K562 (cell line): ENCODE results near the gene STS. TPM values are rescaled to one million over a fixed set of nuclear protein-coding genes. Genes with fewer than 3 reads are reported as not detected.

Experiments used
- ATAC-seq: fragments of 200-7000 bp; cut with Tn5 transposase; 3 replicates; pipeline ENCODE4 v1.9.1; 2020; ENCODE audit warnings: moderate library complexity
- BruUV-seq: library from RNA; stranded (reverse); fragments of 400-500 nt; replicated peaks from 2 replicates; lab custom pipeline; 2021; lab: Mats Ljungman, UMichigan
- CTCF ChIA-PET: fragments of 300-600 bp; formaldehyde crosslinking; extraction: SDS; loops from one replicate; lab custom pipeline; 2021; ENCODE audit warnings: low intra/inter-chr PET ratio; lab: Yijun Ruan, JAX
- POLR2A ChIA-PET: fragments of 300-600, 350-650 bp; sonication (Branson Sonifier 250); formaldehyde crosslinking; extraction: SDS; loops from one replicate; lab custom pipeline; 2021; ENCODE audit warnings: antibody characterized with exemption, inconsistent platforms; lab: Yijun Ruan, JAX
- DNase-seq, 4 experiments: peaks; one replicate each; pipeline versions ENCODE4 v3.0.0 to v3.0.0-alpha.2; 2011 to 2018; ENCODE audit warnings: low spot score in 3 of 4, mixed read lengths in 3 of 4; ENCODE audit errors: extremely low read depth in 1 of 4
- FAIRE-seq: peaks from 2 replicates; lab custom pipeline; 2011; peaks lifted over from hg19 to GRCh38; lab: Jason Lieb, UNC
- H2AFZ ChIP-seq: 2 replicates; pipeline ENCODE4 v1.6.0; 2011; ENCODE audit warnings: low read depth, low read length, control low read depth, inconsistent platforms
- H3K27ac ChIP-seq: fragments of 200-600 bp; 3 replicates; pipeline ENCODE4 v1.8.0; 2011; ENCODE audit warnings: low read depth, mild to moderate bottlenecking, control low read depth, inconsistent platforms, low read length, moderate library complexity, mixed read lengths; ENCODE audit errors: extremely low read depth
- H3K27me3 ChIP-seq, 2 experiments: fragments of 300-600 bp in 1 of 2; 2 replicates in 1 of 2; 3 replicates in 1 of 2; pipeline versions ENCODE4 v1.6.0 to v1.8.0; 2011; ENCODE audit warnings: inconsistent platforms in 2 of 2, low read length in 2 of 2, mild to moderate bottlenecking in 1 of 2, mixed read lengths in 1 of 2, moderate library complexity in 1 of 2; ENCODE audit not compliant: control insufficient read depth in 2 of 2, insufficient read depth in 2 of 2
- H3K36me3 ChIP-seq: fragments of 300-600 bp; 3 replicates; pipeline ENCODE4 v1.8.0; 2011; ENCODE audit warnings: mild to moderate bottlenecking, low read length, inconsistent platforms; ENCODE audit not compliant: control insufficient read depth, insufficient read depth
- H3K4me1 ChIP-seq, 2 experiments: fragments of 200-600 bp in 1 of 2; replicated peaks in 1 of 2; 2 replicates in 1 of 2; 3 replicates in 1 of 2; pipeline versions ENCODE4 v1.5.1 to v1.8.0; 2011; ENCODE audit warnings: inconsistent platforms in 2 of 2, low read length in 2 of 2, mild to moderate bottlenecking in 1 of 2, mixed read lengths in 1 of 2, moderate library complexity in 1 of 2; ENCODE audit not compliant: control insufficient read depth in 2 of 2, insufficient read depth in 2 of 2
- H3K4me2 ChIP-seq: 2 replicates; pipeline ENCODE4 v1.6.1; 2011; ENCODE audit warnings: low read length, control low read depth, inconsistent platforms, mixed read lengths; ENCODE audit not compliant: insufficient read depth
- H3K4me3 ChIP-seq: fragments of 200-600 bp; sonication (generic), shearing (Covaris generic); 2 replicates; pipeline ENCODE4 v1.5.1; 2016; ENCODE audit warnings: control low read depth, inconsistent platforms
- H3K79me2 ChIP-seq: fragments of 200-600 bp; 3 replicates; pipeline ENCODE4 v1.8.0; 2011; ENCODE audit warnings: low read length, inconsistent platforms; ENCODE audit not compliant: control insufficient read depth, insufficient read depth
- H3K9ac ChIP-seq, 2 experiments: 2 replicates each; pipeline versions ENCODE4 v1.6.0 to v1.6.1; 2011; ENCODE audit warnings: low read depth in 2 of 2, low read length in 2 of 2, control low read depth in 1 of 2, inconsistent platforms in 1 of 2, mild to moderate bottlenecking in 1 of 2, mixed read lengths in 1 of 2; ENCODE audit not compliant: insufficient read depth in 1 of 2
- H3K9me1 ChIP-seq: one replicate; pipeline ENCODE4 v1.6.0; 2011; ENCODE audit warnings: inconsistent platforms, mild to moderate bottlenecking, low read length, moderate library complexity; ENCODE audit not compliant: control insufficient read depth, insufficient read depth
- H3K9me3 ChIP-seq: replicated peaks from 2 replicates; pipeline ENCODE4 v1.5.1; 2011; ENCODE audit warnings: low read depth, low read length, inconsistent platforms; ENCODE audit not compliant: control insufficient read depth, insufficient read depth
- H4K20me1 ChIP-seq: replicated peaks from 2 replicates; pipeline ENCODE4 v1.6.1; 2011; ENCODE audit warnings: low read length, inconsistent platforms, mixed read lengths; ENCODE audit not compliant: control insufficient read depth, insufficient read depth
- NR2F6 ChIP-seq: fragments of 450-650 bp; formaldehyde crosslinking; IDR thresholded peaks from 2 replicates; pipeline ENCODE4 v1.4.0; 2020; ENCODE audit warnings: mild to moderate bottlenecking
- RNF2 ChIP-seq: sonication (generic); IDR thresholded peaks from 2 replicates; pipeline ENCODE4 v1.6.1; 2016
- XRCC5 ChIP-seq: fragments of 200-400 bp; formaldehyde crosslinking; IDR thresholded peaks from 2 replicates; pipeline ENCODE4 v1.6.1; 2017; ENCODE audit warnings: low read depth, mild to moderate bottlenecking, low read length
- WGBS: fragments of 100-300 bp; shearing (Covaris generic); methylation state at CpG from one replicate; pipeline ENCODE4 v1.1.6; 2016; ENCODE audit warnings: low coverage, mixed read lengths; ENCODE audit not compliant: insufficient coverage; ENCODE audit errors: missing lambda C conversion rate; 5-methylcytosine and 5-hydroxymethylcytosine counted together
- in situ Hi-C: fragments of 300-500 bp; cut with MboI; formaldehyde crosslinking; loops from 4 replicates; pipeline ENCODE4 v1.15.0; 2018; ENCODE audit warnings: inconsistent platforms, mixed read lengths
- intact Hi-C: fragments of 100-400 bp; cut with micrococcal nuclease; formaldehyde crosslinking; loops from 2 replicates; pipeline ENCODE4 v1.14.2; 2022
- polyA plus RNA-seq, 8 experiments: library from polyadenylated mRNA; depleted of rRNA in 4 of 8; stranded (reverse) in 5 of 8; unstranded in 3 of 8; fragments of >200 nt; fragmentation: Nextera tagmentation in 2 of 8; fragmentation: Illumina TruSeq in 1 of 8; extraction: Ambion mirVana in 2 of 8; extraction: Trizol in 1 of 8; gene quantifications; 2 replicates each; pipeline versions ENCODE4 v1.2.1 to v1.2.3, GENCODE V29; 2011 to 2014; ENCODE audit warnings: inconsistent platforms in 1 of 8, missing spikeins in 1 of 8
- total RNA-seq, 7 experiments: library from RNA; depleted of rRNA in 6 of 7; stranded (reverse); fragments of >200 nt in 6 of 7; fragmentation: Illumina TruSeq in 2 of 7; extraction: Trizol in 2 of 7; gene quantifications; 2 replicates each; pipeline versions ENCODE4 v1.2.1 to v1.2.3, GENCODE V29; 2011 to 2021; ENCODE audit warnings: low replicate concordance in 1 of 7
- TF ChIP-seq, protein P1 (sequence below): fragments of 450-650 bp; formaldehyde crosslinking; IDR thresholded peaks from 2 replicates; pipeline ENCODE4 v1.4.0; 2020; ENCODE audit warnings: mild to moderate bottlenecking, moderate library complexity

Gene STS
- total and polyA plus RNA-seq, 9 of the 15 experiments (the other 6 are each of a cell fraction or from before 2014, with no cell fraction given): 0.14 to 1.3 (median 0.63) TPM

DNA sequence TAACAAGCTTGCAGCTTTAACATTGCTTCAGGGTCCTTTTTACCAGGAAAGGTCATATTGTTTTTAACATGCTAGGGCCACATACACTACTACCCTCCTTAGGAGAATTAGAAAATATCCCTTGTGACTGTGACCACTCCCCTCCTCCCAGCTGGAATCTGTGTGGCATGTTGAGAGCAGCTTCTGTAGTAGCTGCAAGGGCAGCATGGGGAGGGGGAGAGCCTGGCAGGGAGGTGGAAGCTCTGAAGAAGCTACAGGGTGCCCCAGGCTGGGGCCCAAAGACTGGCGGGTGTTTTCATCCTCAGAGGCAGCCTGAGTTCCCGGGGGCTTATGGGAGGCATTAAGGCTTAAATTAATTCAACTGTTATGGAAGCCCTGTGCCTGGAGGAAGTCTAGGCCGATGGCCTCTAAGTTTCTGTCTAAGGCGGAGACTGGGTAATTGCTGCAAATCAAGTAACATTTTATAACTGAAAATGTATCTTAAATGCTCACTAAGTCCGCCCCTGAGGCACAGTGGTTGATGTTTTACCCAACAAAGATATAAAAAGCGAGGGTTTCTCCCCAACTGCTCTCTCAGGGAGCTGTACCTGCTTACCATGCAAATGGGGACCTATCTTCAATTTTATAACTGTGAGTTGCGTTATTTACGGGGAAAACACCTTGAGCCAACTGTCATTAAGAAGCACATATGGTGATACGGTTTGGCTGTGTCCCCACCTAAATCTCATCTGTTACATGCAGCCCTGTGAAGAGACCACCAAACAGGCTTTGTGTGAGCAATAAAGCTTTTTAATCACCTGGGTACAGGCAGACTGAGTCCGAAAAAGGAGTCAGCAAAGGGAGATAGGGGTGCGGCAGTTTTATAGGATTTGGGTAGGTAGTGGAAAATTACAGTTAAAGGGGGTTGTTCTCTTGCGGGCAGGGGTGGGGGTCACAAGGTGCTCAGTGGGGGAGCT lies 37.4 kb upstream of the STS start:
- Histone ChIP-seq H2AFZ (no peak overlapping the region), H3K9me1 (no peaks in the 10 kb centered on the region), H3K27me3 (no peaks in the 10 kb centered on the region), H3K27ac (no peak overlapping the region), H3K4me2 (no peak overlapping the region), H3K79me2 (no peaks in the 10 kb centered on the region; the same call in 2 of the 3 replicates), H3K4me3 (no peak overlapping the region), H4K20me1 (no peaks in the 10 kb centered on the region), H3K4me1 (no peaks in the 10 kb centered on the region; a peak in 3 of 5 replicates), H3K9me3 (no peaks in the 10 kb centered on the region), H3K9ac (no peak overlapping the region), H3K36me3 (peaks cover 7% of the 10 kb centered on the region; the same call in 1 of the 3 replicates)
- TF ChIP-seq RNF2 (no peak), NR2F6 (CRISPR knock-in tag) (no peak), XRCC5 (no peak)
- TF ChIP-seq, protein P1, sequence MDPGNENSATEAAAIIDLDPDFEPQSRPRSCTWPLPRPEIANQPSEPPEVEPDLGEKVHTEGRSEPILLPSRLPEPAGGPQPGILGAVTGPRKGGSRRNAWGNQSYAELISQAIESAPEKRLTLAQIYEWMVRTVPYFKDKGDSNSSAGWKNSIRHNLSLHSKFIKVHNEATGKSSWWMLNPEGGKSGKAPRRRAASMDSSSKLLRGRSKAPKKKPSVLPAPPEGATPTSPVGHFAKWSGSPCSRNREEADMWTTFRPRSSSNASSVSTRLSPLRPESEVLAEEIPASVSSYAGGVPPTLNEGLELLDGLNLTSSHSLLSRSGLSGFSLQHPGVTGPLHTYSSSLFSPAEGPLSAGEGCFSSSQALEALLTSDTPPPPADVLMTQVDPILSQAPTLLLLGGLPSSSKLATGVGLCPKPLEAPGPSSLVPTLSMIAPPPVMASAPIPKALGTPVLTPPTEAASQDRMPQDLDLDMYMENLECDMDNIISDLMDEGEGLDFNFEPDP (CRISPR knock-in tag): no peak
- ATAC-seq (no peak), DNase-seq (no peak), FAIRE-seq (no peak)
- intact Hi-C loops: no loop called here
- in situ Hi-C loops: no loop called here
- POLR2A ChIA-PET: interaction anchor here (0.7 kb wide), 1 partner anchor 11 kb away, joined by 3 read pairs; no protein-coding TSS in a partner anchor
- 75% methylated on average over 12 of the region's 12 CpGs for WGBS
- BruUV-seq: no TSS peak
- CTCF ChIA-PET: no interaction called here
